Smooth muscle cell of the pulmonary artery (primary cell): ENCODE data around the gene RAB3IL1. TPM values are rescaled to one million over a fixed set of nuclear protein-coding genes. Genes with fewer than 3 reads are reported as not detected.

Experiments
- total RNA-seq: library from RNA; depleted of rRNA; stranded (reverse); fragments of >200 nt; gene quantifications from 2 replicates; pipeline ENCODE4 v1.2.3, GENCODE V29; 2014

Gene RAB3IL1
- total RNA-seq: 11.0 and 11.8 TPM in 2 replicates

GRCh38 chr11:61917334-61918109, at the start of gene RAB3IL1:
TSS of gene RAB3IL1 (minus strand) at chr11:61917566. CDS start at chr11:61917367, 199 bp downstream.

GRCh38 chr11:61950035-61950547, 32.7 kb upstream of the RAB3IL1 start, which contains the start of gene BEST1:
TSS of gene BEST1 (plus strand) at chr11:61950351. CDS start at chr11:61951807, 1,456 bp downstream.

GRCh38 chr11:61891331-61892084, 25.9 kb downstream of the RAB3IL1 start, which contains the start of gene FADS3:
TSS of gene FADS3 (minus strand) at chr11:61891545. CDS start at chr11:61891381, 164 bp downstream.

Other genes starting within 250 kb of the RAB3IL1 start
- 3.8 and 4.4 TPM in 2 replicates for gene DAGLA, start 237.2 kb downstream of the RAB3IL1 start, total RNA-seq
- 0.92 and 1.0 TPM in 2 replicates for gene MYRF, start 164.9 kb downstream of the RAB3IL1 start, total RNA-seq
- gene TMEM258, start 125.0 kb downstream of the RAB3IL1 start, total RNA-seq: 67.2 and 82.0 TPM in 2 replicates
- gene FEN1, start 124.7 kb downstream of the RAB3IL1 start, total RNA-seq: 9.7 and 10.0 TPM in 2 replicates
- 78.1 and 128 TPM in 2 replicates for gene FADS1, start 100.6 kb downstream of the RAB3IL1 start, total RNA-seq
- gene FADS2, start 89.3 kb downstream of the RAB3IL1 start, total RNA-seq: 215 and 339 TPM in 2 replicates
- 145 and 198 TPM in 2 replicates for gene FADS3, start 26.0 kb downstream of the RAB3IL1 start, total RNA-seq
- gene BEST1, start 32.8 kb upstream of the RAB3IL1 start, total RNA-seq: 3.1 and 5.0 TPM in 2 replicates
- gene FTH1, start 50.1 kb upstream of the RAB3IL1 start, total RNA-seq: 3,334 and 6,320 TPM in 2 replicates
- gene INCENP, start 206.4 kb upstream of the RAB3IL1 start, total RNA-seq: 13.3 and 19.2 TPM in 2 replicates